GM19099 (cell line): ENCODE results near the gene SLC7A1.

Experiments used
- POLR2A ChIP-seq: IDR thresholded peaks from 3 replicates; pipeline ENCODE4 v1.6.1; 2011; ENCODE audit warnings: low read depth; ENCODE audit not compliant: insufficient read length; ENCODE audit errors: extremely low read depth

SLC7A1 gene

GRCh38 chr13:29513002-29513980, 82.2 kb downstream of the SLC7A1 start:
- TF ChIP-seq POLR2A: no peak

- TF ChIP-seq POLR2A: no peak
Observed at GRCh38 chr13:29511980-29512379, 83.5 kb downstream of the SLC7A1 start.

- TF ChIP-seq POLR2A: no peak
Observed at GRCh38 chr13:29511106-29511796, 84.2 kb downstream of the SLC7A1 start.

GRCh38 chr13:29510651-29511084, 84.8 kb downstream of the SLC7A1 start:
- no peak for TF ChIP-seq POLR2A

GRCh38 chr13:29509999-29510589, 85.4 kb downstream of the SLC7A1 start:
- no peak for TF ChIP-seq POLR2A

- no peak for TF ChIP-seq POLR2A
Observed at GRCh38 chr13:29508876-29509252, 86.6 kb downstream of the SLC7A1 start.

GRCh38 chr13:29508130-29508875, 87.2 kb downstream of the SLC7A1 start:
- no peak for TF ChIP-seq POLR2A

GRCh38 chr13:29507356-29507755, 88.1 kb downstream of the SLC7A1 start:
- TF ChIP-seq POLR2A: no peak

GRCh38 chr13:29505950-29506349, 89.5 kb downstream of the SLC7A1 start:
- TF ChIP-seq POLR2A: no peak

- no peak for TF ChIP-seq POLR2A
Observed at GRCh38 chr13:29505511-29505910, 90.0 kb downstream of the SLC7A1 start.

- TF ChIP-seq POLR2A: no peak
Observed at GRCh38 chr13:29504691-29505090, 90.8 kb downstream of the SLC7A1 start.

- no peak for TF ChIP-seq POLR2A
Observed at GRCh38 chr13:29503041-29503837, 92.2 kb downstream of the SLC7A1 start.

GRCh38 chr13:29502391-29503008, 93.0 kb downstream of the SLC7A1 start:
- TF ChIP-seq POLR2A: no peak

GRCh38 chr13:29501674-29502073, 93.8 kb downstream of the SLC7A1 start:
- no peak for TF ChIP-seq POLR2A
